IPS DF 4.7 (cell line): Measurements from ENCODE around the gene POLR3A.

Source experiments
- DNase-seq: peaks from one replicate; pipeline ENCODE4 v3.0.0-alpha.2; 2013; ENCODE audit warnings: low spot score; ENCODE audit errors: extremely low read depth

POLR3A gene

DNA sequence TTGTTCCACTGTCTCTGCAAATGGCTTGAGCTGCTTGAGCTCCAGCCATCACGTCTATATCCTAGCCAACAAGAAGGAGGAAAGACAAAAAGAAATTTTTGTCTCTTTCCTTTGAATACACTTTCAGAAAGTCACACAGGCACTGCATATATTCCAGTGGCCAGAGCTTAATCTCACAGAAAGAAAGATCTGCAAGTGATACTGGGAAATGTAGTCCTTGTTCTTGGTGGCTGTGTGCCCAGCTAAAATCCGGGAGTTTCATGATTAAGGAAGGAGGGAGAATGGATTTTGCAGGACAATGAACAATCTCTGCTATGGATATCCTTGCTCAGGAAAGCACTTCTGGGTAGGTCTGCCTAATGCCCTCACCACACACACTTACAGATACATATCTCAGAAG, 83.2 kb downstream of the POLR3A start:
- no peak for DNase-seq

DNA sequence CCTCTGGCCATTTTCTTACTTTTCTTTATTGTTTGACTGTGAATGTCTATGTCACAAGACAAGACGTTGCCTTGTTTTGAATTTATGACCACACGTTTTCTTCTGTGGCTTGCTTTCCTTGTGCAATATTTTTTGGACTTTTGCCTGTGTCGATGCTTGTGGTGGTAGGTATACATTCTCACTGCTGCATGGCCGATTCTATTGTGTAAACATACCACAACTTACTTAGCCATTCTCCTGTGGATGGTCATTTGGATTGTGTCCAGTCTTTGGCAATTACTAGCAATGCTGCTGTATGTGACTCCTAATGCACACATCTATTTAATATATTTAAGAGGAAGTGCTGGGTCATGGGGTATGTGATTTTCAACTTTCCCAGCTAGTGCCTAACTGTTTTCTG, 84.8 kb downstream of the POLR3A start:
- DNase-seq = no peak

DNA sequence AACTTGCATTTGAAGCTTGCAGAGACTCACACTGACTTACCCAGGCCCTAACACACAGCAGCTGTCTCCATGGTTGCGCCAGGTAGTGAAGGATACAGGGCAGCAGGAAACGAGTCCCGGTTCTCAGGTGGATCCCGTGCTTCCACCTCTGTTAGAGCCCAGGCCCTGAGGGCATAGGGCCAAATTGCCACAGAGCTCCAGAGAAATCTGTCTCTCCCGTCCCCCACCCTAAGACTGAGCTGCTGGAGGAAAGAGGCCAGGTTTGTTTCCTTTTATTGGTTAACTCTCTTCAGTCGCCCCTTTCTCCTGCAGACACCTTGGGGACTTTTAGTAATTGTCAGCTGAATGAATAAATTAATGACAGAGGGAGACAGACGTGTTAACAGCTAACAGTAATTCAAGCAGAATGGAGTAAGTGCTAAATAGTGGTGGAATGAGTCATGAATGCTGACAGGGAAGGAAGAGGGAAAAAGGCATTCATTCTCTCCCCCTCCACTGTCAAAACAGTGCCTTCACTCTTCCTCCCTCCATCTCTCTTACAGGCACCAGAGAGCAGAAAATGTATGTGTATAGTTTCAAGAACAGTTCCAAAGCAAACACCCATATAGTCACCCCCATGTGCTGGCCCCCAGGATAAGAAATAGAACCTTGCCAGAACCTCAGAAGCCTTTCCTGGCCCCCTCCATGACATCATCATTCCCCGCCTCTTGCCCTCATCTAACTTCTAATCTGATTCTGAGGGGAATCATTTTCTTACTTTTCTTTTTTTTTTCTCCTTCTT, 86.0 kb downstream of the POLR3A start:
- DNase-seq = no peak

DNA sequence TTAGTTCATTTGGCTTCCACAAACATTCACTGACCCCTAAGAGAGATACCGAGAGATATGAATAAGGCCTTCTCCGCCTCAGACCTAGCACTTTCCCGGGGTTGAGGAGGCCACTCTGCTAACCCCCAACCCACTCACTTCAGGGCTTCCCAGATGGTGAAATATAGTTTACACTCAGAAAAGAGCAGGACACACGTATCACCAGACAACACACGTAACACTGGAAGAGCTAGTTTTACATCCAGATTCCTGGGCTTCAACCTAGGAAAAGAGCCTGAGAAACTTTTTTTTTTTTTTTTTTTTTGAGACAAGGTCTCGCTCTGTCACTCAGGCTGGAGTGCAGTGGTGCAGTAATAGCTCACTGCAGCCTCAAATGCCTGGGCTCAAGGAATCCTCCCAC, 87.5 kb downstream of the POLR3A start:
- DNase-seq = no peak

DNA sequence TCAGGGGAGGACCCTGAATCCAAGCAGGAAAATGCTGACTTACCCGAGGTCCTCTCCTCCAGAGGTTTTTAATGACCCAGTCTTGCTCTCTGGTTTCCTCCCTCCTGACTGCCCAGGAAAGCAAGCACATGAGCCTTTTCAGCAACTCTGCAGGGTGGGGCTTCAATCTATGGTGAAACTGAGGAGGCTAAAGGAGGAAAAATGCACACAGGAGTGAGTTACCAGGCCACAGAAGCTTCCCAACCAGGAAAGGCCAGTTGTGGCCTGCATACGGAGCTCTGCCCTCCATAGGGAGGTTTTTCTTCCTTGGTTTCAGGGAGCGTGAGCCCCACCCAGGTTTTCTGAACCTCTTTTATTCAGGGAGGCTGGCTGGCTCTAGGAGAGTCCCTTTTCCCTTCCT, 88.7 kb downstream of the POLR3A start:
- DNase-seq = no peak

DNA sequence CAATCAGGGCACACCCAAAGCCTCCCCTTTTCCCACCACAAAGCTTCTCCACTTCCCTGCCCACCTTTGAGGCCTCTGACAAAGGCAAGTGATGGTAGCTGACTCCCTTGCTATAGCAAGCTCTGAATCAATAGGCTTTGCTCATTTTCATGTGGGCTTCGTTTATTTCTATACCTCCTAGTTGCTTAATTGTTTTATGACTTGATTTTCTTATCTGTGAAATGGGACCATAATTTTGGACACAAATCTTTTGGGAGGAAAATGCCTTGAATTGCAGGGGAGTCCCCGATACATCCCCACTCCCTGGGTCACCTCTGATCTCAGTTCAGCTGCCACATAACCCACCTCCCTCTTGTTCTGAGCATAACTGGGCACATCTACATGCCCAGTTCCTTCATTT, 89.1 kb downstream of the POLR3A start:
- DNase-seq = no peak

DNA sequence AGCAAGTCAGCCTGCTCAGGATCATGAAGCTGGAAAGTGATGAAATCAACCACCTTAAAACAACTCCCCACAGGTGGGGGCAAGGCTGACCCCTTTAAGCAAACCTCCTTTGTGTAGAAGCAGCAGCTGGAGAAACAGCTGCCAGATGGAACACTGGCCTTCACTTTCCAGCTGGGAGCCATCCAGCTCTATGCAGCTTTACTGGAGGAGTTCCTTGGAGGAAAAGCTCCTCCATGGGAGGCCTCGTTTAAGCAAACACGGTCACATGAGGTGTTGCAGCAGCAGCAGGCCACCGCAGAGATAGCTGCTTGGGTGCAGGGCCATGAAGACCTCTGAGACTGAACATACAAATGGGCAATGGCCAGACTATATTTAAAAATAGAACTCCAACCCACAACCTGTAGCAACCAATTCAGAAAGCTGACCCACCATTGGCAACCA, 89.7 kb downstream of the POLR3A start:
- no peak for DNase-seq

DNA sequence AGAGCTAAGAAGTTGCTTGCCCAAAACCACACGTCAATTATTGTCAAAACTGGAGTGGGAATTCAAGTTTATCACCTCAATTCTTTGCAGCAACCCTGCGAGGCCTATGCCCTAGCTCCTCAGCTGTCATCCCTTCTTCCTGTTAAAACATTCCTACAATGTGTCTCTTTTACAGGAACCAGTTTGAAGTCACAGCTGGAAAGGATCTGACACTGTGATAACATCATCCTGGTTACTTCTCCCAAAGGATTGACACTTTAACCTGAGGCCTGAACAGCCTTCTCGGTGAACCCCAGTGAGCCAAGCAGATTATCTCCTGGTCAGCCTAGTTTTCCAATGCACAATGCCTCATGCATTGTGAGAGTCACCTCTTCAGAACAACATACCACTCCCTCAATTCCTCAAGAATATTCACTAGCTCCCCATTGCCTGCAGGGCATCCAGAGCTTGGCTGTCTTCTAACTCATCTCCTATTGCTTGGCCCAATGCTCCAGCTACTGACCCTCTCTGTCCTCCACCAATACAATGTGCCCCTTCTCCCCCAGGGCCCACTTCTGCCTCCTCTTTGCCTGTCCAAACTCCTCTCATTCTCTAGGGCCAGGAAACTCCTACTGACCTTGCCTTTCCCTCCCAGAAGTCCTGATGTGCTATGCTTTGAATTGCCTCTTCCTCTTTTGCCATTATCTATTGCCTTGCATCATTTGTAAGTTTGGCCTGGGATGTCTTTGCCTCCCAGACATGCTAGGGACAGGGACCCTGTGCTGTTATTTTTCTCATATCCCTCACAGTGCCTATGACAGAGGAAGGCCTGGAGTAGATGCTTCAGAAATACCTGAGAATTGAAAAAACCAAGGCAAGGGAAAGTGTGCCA, 92.4 kb downstream of the POLR3A start:
- no peak for DNase-seq

DNA sequence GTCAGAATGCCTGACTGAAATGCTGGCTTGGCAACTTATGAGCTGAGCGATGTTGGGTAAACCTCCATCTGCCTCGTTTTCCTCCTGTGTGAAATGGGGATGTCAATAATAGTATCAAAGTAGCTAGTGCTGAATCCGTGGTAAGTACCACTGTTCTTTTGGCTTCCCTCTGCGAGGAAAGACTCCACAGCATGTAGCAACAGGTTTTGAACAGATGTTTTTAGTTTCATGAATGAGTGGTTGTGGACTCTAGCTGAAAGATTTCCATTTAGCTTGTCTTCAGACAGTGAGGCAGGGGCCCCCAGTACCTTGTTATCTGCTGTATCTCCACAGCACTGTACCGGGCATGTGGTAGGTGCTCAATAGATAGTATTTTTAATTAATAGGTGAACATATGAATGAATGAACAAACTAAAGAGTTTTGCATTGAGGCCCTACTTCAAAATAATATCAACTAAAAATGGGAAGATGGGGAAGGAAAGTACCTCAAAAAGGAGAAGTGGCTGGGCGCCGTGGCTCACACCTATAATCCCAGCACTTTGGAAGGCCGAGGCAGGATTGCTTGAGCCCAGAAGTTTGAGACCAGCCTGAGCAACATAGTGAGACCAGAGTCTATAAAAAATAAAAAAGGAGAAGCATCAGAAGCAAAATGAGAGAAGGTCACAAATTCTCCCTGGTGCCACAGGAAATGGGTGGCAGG, 97.1 kb downstream of the POLR3A start:
- DNase-seq = no peak

DNA sequence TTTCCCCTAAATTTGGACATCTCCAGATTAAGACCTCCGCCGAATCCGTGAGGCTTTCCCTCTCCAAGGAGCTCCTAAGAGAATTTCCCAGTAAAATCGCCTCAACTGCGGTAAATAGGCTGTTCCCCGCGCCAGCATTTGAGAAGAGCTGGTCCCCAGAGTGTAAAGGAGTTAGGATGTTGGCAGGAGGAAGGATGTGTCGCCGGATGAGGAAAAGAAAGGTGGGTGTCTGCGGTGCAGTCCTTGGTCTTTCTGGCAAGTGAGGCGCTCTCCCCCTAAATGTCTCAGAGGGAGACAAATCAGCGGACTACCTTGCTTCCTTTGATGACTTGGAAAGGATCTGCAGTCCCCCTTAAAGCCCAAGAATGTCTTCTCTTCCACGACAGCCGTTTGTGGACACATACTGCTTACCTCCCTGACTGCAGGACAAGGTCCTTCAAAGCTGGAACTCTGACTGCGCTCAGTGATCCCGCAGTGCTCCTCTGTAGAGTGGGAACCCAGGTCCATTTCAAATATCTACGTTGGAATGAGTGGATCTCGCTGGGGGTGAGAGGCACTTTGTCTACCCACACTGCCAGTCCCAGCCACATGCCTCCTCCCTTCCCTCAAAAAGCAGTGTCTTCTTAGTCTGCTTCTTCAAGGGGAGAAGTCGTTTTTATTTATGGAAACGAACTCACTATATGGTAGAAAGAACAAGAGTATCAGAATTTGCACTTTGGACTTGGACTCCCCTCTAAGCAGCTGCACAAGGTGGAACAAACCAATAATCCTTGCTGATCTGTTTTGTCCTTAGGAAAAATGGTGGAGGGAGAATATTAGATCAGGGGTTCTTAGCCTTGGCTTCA, 101.7 kb downstream of the POLR3A start:
- no peak for DNase-seq

DNA sequence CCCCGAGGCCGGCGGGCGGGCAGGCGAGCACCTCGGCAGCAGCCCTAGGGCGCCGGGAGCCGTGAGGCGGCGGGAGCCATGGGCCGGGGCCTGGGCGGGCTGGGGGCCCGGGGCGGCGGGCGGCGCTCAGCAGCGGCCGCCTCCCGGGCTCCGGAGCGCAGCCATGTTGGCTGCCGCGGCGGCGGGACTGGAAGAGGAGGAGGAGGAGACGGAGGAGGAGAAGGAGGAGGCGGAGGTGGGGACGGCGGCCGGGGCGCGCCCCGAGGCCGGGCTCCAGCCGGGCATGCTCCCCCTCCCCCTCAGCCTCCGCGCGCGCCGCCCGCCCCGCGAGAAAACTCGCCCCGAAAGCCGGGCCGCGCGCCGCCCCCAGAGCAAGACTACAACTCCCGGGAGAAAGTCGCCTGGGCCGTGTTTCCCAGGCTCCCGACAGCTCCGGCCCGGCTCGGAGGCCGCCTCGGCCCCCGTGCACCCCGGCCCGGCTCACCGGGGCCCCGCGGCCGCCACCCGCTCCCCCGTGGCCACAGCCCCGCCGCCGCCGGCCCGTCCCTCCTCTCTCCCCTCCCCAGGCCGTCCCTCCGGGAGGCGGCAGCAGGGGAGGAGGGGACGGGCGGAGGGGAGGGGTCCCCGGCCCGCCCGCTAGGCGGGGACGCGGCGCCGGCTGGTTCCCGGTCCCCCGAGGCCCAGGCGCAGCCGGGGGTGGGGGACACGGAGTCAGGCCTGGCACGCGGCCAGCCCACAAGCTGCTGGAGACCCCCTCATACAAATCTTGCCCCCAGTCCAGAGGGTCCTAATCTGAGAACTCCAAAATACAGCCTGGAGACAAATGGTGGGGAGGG, 102.5 kb downstream of the POLR3A start, which contains the start of gene DLG5:
TSS of gene DLG5 (minus strand) at position 190 of the 836 bp plus-strand sequence. CDS start 235 bp downstream, outside the sequence.
- no peak for DNase-seq

DNA sequence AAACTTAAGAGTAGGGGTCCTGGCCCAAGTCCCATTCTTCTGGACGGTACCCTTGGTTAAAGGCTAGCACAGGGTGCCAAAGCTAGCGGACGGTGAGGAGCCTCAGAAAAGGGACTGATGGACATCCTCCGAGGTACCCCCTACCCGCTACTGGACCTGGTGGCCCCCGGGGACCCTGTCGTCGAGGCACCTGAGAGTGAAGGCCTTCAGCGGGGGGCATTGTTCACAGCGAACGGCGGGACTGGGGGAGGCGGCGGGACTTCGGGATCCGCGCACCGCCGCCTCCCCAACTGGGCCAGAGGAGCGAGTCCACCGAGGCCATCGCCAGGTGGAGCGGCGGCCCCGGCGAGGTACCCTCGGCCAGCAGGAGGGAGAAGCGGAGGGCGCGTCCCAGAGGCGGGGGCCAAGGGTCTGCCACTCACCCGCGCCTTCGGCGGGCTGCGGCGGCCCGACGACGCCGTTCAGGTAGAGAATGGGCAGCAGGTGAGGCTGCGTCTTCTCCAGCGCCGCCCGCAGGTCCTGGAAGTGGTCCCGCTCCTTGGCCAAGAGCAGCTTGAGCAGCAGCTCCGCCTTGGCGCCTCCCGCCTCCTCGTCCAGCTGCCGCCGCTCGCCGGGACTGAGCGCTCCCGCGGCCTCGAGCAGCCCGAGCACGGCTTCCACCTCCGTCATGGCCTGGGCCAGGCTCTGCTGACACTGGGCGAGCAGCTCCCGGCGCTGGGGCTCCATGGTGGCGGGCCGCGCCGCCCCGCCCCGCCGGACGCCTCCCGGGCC, 103.3 kb downstream of the POLR3A start:
- no peak for DNase-seq

DNA sequence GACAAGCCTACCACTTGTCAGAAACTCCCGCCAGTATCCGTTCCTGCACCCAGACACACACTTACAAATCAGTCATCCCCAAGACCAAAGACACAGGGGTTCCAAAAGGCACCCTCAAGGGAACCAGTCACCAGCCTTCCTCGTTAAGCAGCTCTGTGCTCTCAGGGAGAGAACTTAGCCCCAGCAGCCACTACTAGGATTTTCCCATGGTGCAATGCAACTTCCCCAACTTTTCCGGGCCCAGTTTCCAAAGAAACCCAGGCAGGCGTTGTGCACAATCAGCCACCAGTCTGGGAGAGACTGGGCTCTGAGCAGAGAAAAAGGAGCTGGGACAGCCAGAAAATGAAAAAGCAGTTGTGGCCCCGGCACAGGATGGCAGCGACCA, 103.9 kb downstream of the POLR3A start:
- no peak for DNase-seq

DNA sequence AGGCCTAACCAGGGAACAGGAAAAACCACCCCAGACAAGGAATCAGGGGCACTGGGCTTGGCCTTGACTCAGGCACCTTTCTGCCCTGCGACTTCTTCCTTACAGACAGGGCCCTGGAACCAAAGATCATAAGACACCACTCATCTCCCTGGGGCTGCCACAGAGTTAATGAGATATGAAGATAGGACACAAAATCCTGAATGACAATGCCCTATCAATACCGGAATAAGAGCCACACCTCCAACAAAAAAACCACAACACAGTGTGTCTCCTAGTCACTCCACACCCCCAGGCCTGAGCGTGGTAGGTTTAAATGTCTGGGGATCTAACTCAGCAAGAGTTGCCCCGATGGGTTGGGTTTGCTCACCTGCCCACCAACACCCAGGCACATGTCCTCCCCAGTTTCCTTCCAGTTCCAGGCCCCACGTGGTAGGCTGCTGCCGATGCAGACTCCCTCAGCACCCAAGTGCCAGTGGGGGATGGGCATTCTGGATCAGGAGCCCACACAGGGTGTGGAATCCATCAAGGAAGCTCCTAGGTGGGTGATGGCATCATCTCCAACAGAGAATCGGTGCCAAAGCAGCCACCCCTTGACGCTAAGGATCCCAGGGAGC, 106.6 kb downstream of the POLR3A start:
- no peak for DNase-seq

DNA sequence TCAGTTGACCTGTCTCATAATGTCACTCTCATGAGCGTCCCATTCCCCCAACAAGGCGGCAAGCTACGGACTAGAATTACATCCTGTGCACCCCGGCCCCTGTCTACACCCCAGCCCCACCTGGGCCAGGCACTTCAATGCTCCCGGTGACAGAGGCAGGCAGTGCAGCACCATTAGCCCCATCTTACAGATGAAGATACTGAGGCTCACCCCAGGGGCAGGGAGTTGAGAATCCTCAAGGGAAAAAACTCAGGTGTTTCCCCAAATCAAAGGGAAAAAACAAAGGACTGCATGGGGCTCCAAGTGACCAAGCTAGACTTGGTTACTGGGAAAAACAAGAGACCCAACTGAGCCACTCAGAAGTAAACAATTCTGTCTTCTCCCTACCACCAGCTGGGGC, 107.3 kb downstream of the POLR3A start:
- no peak for DNase-seq

DNA sequence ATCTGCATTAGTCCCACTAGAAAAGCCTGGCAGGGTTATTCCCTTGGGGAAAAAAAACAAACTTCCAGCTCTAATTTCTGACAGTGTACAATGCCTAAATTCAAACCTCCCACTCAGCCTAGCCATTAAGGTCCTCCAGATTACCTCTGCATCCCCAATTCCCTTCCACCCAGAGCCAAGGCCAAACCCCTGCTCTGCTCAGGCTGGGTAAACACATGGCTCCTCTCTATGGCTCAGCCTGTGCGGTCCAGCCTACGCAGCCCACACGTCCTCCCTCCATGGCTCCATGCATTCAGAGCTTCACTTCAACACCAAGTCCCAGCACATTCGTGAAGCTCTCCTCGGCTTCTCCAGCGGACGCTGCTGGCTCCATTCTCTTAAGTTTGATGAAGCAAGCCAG, 107.9 kb downstream of the POLR3A start:
- DNase-seq = no peak

DNA sequence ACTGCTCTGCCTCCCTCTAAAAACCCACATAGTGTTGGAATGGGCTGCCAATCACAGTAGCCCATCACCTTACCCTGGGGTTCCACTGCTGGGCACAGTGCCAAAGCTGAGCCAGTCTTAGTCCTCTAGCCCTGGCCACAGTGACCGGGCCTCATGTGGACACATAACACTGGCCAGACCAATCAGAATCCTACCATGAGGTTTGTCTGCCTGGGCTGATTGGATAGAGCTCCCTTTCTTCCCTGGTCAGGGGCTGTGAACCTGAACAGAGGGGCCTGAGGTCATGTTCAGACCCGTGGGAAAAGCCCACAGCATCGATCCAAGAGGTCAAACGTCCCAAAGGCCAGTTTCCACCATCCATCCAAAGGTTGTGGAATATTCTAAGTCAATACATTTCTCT, 108.8 kb downstream of the POLR3A start:
- no peak for DNase-seq

DNA sequence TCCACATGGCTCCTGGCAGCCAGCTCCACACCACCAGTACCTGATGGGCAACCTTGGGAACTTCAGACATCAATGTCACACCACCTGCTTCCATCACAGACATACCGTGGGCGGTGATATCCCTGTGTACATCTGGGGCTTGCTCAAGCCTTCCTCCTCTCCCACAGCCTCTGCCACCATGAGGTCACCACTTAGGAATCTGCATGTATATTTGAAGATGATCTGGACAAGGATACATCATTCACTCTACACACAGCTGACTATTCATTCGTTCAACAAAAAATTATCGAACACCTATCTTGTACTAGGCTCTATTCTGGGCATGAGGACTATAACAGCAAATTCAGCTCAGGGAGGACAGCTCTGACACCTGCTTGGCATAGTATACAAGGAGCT, 109.6 kb downstream of the POLR3A start:
- no peak for DNase-seq
